Activated T-cell treated with anti-CD3 and anti-CD28 coated beads, Interleukin-2, amount 50 U/mL, for 4 hours (primary cell): Measurements from ENCODE around the gene SENP2. TPM values are rescaled to one million over a fixed set of nuclear protein-coding genes. Genes with fewer than 3 reads are reported as not detected.

ENCODE experiments used
- ATAC-seq, 2 donors: fragments of 200-7000 bp; cut with Tn5 transposase; one replicate each; pipeline ENCODE4 v1.10.0; 2021
- DNase-seq: peaks from one replicate; pipeline ENCODE4 v3.0.0-alpha.2; 2020
- H3K27me3 Mint-ChIP-seq: one replicate; pipeline ENCODE4 v1.8.0; 2021; ENCODE audit warnings: low read depth, mixed read lengths
- H3K36me3 Mint-ChIP-seq: one replicate; pipeline ENCODE4 v1.8.0; 2022; ENCODE audit warnings: mixed read lengths; ENCODE audit not compliant: insufficient read depth
- H3K4me1 Mint-ChIP-seq: one replicate; pipeline ENCODE4 v1.8.0; 2021; ENCODE audit warnings: low read depth, mixed read lengths
- H3K4me3 Mint-ChIP-seq: one replicate; pipeline ENCODE4 v1.8.0; 2021; ENCODE audit warnings: mild to moderate bottlenecking, moderate library complexity, mixed read lengths
- H3K9me3 Mint-ChIP-seq: one replicate; pipeline ENCODE4 v1.8.0; 2021; ENCODE audit warnings: mixed read lengths
- total RNA-seq, 3 donors: library from RNA; stranded (reverse); gene quantifications; one replicate each; pipeline ENCODE4 v1.2.1, GENCODE V29; 2021

SENP2 gene
- total RNA-seq, 3 donors from 2014 or later = 33.0 to 43.4 (median 40.3) TPM

DNA sequence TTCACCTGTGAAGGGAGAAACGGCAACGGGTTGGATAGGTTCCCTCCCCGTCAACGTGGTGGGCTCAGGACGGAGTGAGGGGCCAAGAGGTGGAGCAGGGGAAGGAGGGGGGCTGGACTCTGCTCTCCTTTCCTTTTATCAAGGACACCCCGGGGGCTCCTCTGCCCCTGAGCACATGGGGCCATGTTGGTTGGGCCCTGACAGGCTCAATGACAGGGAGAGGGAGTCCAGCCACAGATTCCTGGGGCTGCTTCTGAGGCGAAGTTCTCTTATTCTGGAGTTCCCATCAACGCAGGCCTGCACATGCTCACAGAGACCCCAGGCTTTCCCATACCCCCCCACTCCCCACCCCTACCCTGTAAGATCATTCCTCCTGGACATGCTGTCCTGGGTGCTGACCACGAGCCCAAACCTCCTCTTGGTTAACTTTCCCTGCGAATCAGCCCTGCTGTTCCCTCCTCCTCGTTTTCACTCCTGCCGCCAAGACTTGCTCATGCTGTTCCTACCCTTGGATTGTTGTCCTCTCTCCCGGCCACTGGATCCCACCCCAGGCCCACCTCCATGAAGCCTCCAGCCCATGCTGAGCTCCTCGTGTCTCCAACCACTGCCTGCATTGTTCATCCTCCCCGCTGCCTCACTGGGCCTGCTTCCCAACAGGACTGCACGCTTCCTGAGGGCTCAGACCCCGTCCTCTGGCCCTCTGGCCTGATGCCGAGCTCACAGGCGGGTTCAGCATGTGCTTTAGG is 61.2 kb downstream of the SENP2 start:
- ATAC-seq (no peak), DNase-seq (no peak)
- H3K4me1 Mint-ChIP-seq = no peaks in the 10 kb centered on the region
- H3K27me3 Mint-ChIP-seq = peaks cover 14% of the 10 kb centered on the region
- no peak overlapping the region for H3K4me3 Mint-ChIP-seq
- H3K9me3 Mint-ChIP-seq = no peaks in the 10 kb centered on the region
- no peaks in the 10 kb centered on the region for H3K36me3 Mint-ChIP-seq

DNA sequence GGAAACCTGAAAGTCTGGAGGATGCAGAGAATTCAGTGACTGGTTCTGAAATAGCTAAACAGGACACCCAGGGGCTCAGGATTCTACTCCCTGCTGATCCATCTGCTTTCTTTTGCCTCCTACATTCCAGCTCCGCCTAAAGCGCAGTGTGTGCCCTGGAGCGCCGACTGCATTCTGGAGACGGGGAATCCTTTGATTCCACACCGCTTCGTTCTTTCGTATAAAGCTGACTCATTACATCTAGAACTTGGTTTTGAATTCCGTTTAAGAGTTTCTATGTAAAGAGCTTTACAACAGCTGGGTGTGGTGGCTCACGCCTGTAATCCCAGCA is 61.8 kb downstream of the SENP2 start:
- ATAC-seq (no peak), DNase-seq (no peak)
- Mint-ChIP-seq H3K4me1 (no peaks in the 10 kb centered on the region), H3K4me3 (no peak overlapping the region), H3K36me3 (no peaks in the 10 kb centered on the region), H3K9me3 (no peaks in the 10 kb centered on the region), H3K27me3 (peaks cover 14% of the 10 kb centered on the region)

GRCh38 chr3:185648396-185648795 is 62.3 kb downstream of the SENP2 start:
- no peak for ATAC-seq
- H3K36me3 Mint-ChIP-seq = no peaks in the 10 kb centered on the region
- H3K27me3 Mint-ChIP-seq = peaks cover 14% of the 10 kb centered on the region
- no peaks in the 10 kb centered on the region for H3K9me3 Mint-ChIP-seq
- no peak overlapping the region for H3K4me3 Mint-ChIP-seq
- no peaks in the 10 kb centered on the region for H3K4me1 Mint-ChIP-seq
- DNase-seq = no peak

GRCh38 chr3:185649414-185649813 is 63.3 kb downstream of the SENP2 start:
- Mint-ChIP-seq H3K4me3 (no peak overlapping the region), H3K36me3 (no peaks in the 10 kb centered on the region), H3K27me3 (peaks cover 12% of the 10 kb centered on the region), H3K4me1 (no peaks in the 10 kb centered on the region), H3K9me3 (no peaks in the 10 kb centered on the region)
- ATAC-seq (no peak), DNase-seq (no peak)

GRCh38 chr3:185651971-185652370 is 65.9 kb downstream of the SENP2 start:
- H3K36me3 Mint-ChIP-seq = no peaks in the 10 kb centered on the region
- no peak for ATAC-seq
- H3K9me3 Mint-ChIP-seq = no peaks in the 10 kb centered on the region
- H3K4me3 Mint-ChIP-seq = no peak overlapping the region
- no peaks in the 10 kb centered on the region for H3K4me1 Mint-ChIP-seq
- DNase-seq = no peak
- H3K27me3 Mint-ChIP-seq = peaks cover 3% of the 10 kb centered on the region

- Mint-ChIP-seq H3K9me3 (no peaks in the 10 kb centered on the region), H3K36me3 (no peaks in the 10 kb centered on the region), H3K27me3 (peaks cover 2% of the 10 kb centered on the region), H3K4me3 (no peak overlapping the region), H3K4me1 (no peaks in the 10 kb centered on the region)
- no peak for ATAC-seq
- DNase-seq = no peak
Observed at GRCh38 chr3:185653949-185654757, 68.1 kb downstream of the SENP2 start.

- Mint-ChIP-seq H3K27me3 (peaks cover 2% of the 10 kb centered on the region), H3K36me3 (no peaks in the 10 kb centered on the region), H3K9me3 (no peaks in the 10 kb centered on the region), H3K4me3 (no peak overlapping the region), H3K4me1 (no peaks in the 10 kb centered on the region)
- ATAC-seq (no peak), DNase-seq (no peak)
Observed at GRCh38 chr3:185654758-185655145, 68.7 kb downstream of the SENP2 start.

DNA sequence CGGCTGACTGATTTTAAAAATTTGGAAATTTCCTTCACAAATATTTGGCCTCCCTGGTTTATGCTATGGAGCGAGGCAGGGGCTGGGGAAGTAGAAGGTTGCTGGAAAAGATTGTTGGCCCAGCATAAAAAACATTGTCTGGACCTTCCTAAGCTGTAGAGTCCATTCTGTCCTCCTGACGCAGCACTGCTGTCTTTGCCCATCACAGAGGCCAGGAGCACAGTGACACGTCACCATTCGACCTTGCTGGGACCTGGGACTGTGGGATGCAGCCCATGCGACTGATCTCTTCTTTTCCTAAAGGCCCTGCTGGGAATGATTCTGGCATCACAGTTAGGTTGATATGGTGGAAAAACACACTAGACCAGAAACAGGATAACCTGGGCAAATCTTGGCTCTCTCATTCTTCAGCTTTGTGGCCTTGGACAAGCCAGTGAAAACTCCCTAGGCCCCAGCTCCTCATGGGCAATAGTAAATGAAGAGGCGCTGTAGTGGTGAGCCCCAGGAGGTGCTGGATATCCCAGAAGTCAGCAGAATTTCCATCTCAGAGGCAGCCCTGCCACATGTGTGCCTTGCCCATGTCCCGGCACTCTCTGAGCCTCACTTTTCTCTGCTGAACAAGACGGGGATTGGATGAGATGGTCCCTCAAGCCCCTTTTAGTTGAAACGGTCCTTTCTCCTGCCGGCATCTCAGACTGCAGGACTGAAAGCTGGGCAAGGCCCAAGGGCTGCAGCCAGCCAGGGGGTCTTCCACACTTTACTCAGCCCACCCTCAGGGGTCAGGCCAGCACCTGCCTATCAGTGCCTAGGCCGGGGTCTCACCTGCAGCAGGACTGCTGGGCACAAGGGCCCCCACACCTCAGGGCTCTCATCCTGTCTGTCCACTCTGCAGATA is 69.6 kb downstream of the SENP2 start:
- Mint-ChIP-seq H3K36me3 (no peaks in the 10 kb centered on the region), H3K4me1 (peaks cover 4% of the 10 kb centered on the region), H3K4me3 (no peak overlapping the region), H3K9me3 (no peaks in the 10 kb centered on the region), H3K27me3 (peaks cover 2% of the 10 kb centered on the region)
- ATAC-seq (no peak), DNase-seq (no peak)

GRCh38 chr3:185656321-185656840 is 70.3 kb downstream of the SENP2 start:
- Mint-ChIP-seq H3K27me3 (peaks cover 2% of the 10 kb centered on the region), H3K36me3 (no peaks in the 10 kb centered on the region), H3K4me1 (peaks cover 5% of the 10 kb centered on the region), H3K9me3 (no peaks in the 10 kb centered on the region), H3K4me3 (no peak overlapping the region)
- DNase-seq (no peak), ATAC-seq (no peak)

DNA sequence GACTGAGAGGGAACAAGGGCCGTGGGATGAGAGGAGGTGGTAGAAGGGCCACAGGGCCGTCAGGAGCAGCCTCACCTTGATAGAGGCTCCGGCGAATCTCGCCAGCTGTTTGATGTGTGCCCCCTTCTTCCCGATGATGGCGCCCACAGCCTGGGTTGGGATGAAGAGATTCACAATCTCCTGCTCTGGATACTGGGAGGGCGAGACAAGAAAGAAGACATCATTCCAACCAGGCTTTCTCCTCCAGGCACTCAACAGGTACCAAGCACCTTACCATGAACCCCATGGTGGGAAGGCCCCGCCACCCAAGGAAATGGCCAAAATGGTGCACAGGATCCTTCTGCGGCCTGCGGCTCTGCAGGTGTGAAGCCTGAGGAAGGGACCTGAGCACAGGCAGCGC is 71.1 kb downstream of the SENP2 start:
- H3K4me1 Mint-ChIP-seq = peaks cover 5% of the 10 kb centered on the region
- H3K9me3 Mint-ChIP-seq = no peaks in the 10 kb centered on the region
- DNase-seq = no peak
- H3K27me3 Mint-ChIP-seq = peaks cover 6% of the 10 kb centered on the region
- H3K4me3 Mint-ChIP-seq = no peak overlapping the region
- no peaks in the 10 kb centered on the region for H3K36me3 Mint-ChIP-seq
- ATAC-seq = no peak

- Mint-ChIP-seq H3K9me3 (no peaks in the 10 kb centered on the region), H3K4me3 (no peak overlapping the region), H3K27me3 (peaks cover 10% of the 10 kb centered on the region), H3K36me3 (no peaks in the 10 kb centered on the region), H3K4me1 (peaks cover 5% of the 10 kb centered on the region)
- DNase-seq (no peak), ATAC-seq (no peak)
Observed at GRCh38 chr3:185657691-185658503, 71.8 kb downstream of the SENP2 start.

GRCh38 chr3:185658504-185658912 is 72.4 kb downstream of the SENP2 start:
- Mint-ChIP-seq H3K4me1 (peaks cover 5% of the 10 kb centered on the region), H3K27me3 (peaks cover 14% of the 10 kb centered on the region), H3K36me3 (no peaks in the 10 kb centered on the region), H3K4me3 (no peak overlapping the region), H3K9me3 (no peaks in the 10 kb centered on the region)
- no peak for DNase-seq
- no peak for ATAC-seq

- no peaks in the 10 kb centered on the region for H3K36me3 Mint-ChIP-seq
- H3K27me3 Mint-ChIP-seq = peaks cover 16% of the 10 kb centered on the region
- peaks cover 5% of the 10 kb centered on the region for H3K4me1 Mint-ChIP-seq
- ATAC-seq (no peak), DNase-seq (no peak)
- H3K9me3 Mint-ChIP-seq = no peaks in the 10 kb centered on the region
- H3K4me3 Mint-ChIP-seq = no peak overlapping the region
Observed at GRCh38 chr3:185658943-185659342, 72.8 kb downstream of the SENP2 start.
